ENCODE data around the gene CDK9.
"Not testable (repeated sequence)": the region's sequence is repeated elsewhere in the genome, so short reads cannot be mapped to it uniquely, and the experiment has no call there.

The CDK9 gene

GRCh38 chr9:127773272-127773671 lies 12.6 kb upstream of the CDK9 start:
- Histone ChIP-seq H3K79me2 (ENCODE audit: control insufficient read depth, insufficient read depth, low read length, unreplicated experiment) (no peaks in the 10 kb centered on the region), H3K36me3 (ENCODE audit: insufficient read depth, low read length) (no peaks in the 10 kb centered on the region), H2AFZ (ENCODE audit: low read length, unreplicated experiment) (no peak overlapping the region), H3K27me3 (ENCODE audit: insufficient read depth, low read length) (no peaks in the 10 kb centered on the region), H3K27ac (ENCODE audit: low read depth, low read length) (no peak overlapping the region), H3K4me1 (ENCODE audit: control insufficient read depth, insufficient read depth, low read length, unreplicated experiment) (peaks cover 6% of the 10 kb centered on the region), H3K4me3 (ENCODE audit: low read depth, low read length) (no peak overlapping the region)

GRCh38 chr9:127773981-127774380 lies 11.9 kb upstream of the CDK9 start:
- Histone ChIP-seq H2AFZ (ENCODE audit: low read length, unreplicated experiment) (no peak overlapping the region), H3K79me2 (ENCODE audit: control insufficient read depth, insufficient read depth, low read length, unreplicated experiment) (no peaks in the 10 kb centered on the region), H3K4me1 (ENCODE audit: control insufficient read depth, insufficient read depth, low read length, unreplicated experiment) (peaks cover 6% of the 10 kb centered on the region), H3K36me3 (ENCODE audit: insufficient read depth, low read length) (no peaks in the 10 kb centered on the region), H3K27me3 (ENCODE audit: insufficient read depth, low read length) (no peaks in the 10 kb centered on the region), H3K27ac (ENCODE audit: low read depth, low read length) (no peak overlapping the region), H3K4me3 (ENCODE audit: low read depth, low read length) (no peak overlapping the region)

- no peak overlapping the region for H2AFZ ChIP-seq (ENCODE audit: low read length, unreplicated experiment)
Measured at GRCh38 chr9:127776195-127776923, 9.5 kb upstream of the CDK9 start.

GRCh38 chr9:127776924-127777289 lies 8.9 kb upstream of the CDK9 start:
- Histone ChIP-seq H3K36me3 (ENCODE audit: insufficient read depth, low read length) (no peaks in the 10 kb centered on the region), H3K4me1 (ENCODE audit: control insufficient read depth, insufficient read depth, low read length, unreplicated experiment) (peaks cover 6% of the 10 kb centered on the region), H3K27me3 (ENCODE audit: insufficient read depth, low read length) (no peaks in the 10 kb centered on the region), H3K4me3 (ENCODE audit: low read depth, low read length) (no peak overlapping the region), H3K79me2 (ENCODE audit: control insufficient read depth, insufficient read depth, low read length, unreplicated experiment) (no peaks in the 10 kb centered on the region), H3K27ac (ENCODE audit: low read depth, low read length) (no peak overlapping the region), H2AFZ (ENCODE audit: low read length, unreplicated experiment) (no peak overlapping the region)

More at GRCh38 chr9:127776195-127776923, 9.5 kb upstream of the CDK9 start:
- no peaks in the 10 kb centered on the region for H3K36me3 ChIP-seq (ENCODE audit: insufficient read depth, low read length)
- no peaks in the 10 kb centered on the region for H3K27me3 ChIP-seq (ENCODE audit: insufficient read depth, low read length)
- peaks cover under 1% of the 10 kb centered on the region for H3K4me1 ChIP-seq (ENCODE audit: control insufficient read depth, insufficient read depth, low read length, unreplicated experiment)
- H3K27ac ChIP-seq (ENCODE audit: low read depth, low read length) = no peak overlapping the region
- H3K4me3 ChIP-seq (ENCODE audit: low read depth, low read length) = no peak overlapping the region
- H3K79me2 ChIP-seq (ENCODE audit: control insufficient read depth, insufficient read depth, low read length, unreplicated experiment) = no peaks in the 10 kb centered on the region

- Histone ChIP-seq H3K4me1 (ENCODE audit: control insufficient read depth, insufficient read depth, low read length, unreplicated experiment) (peaks cover 7% of the 10 kb centered on the region), H3K27me3 (ENCODE audit: insufficient read depth, low read length) (no peaks in the 10 kb centered on the region), H3K36me3 (ENCODE audit: insufficient read depth, low read length) (no peaks in the 10 kb centered on the region), H2AFZ (ENCODE audit: low read length, unreplicated experiment) (no peak overlapping the region), H3K4me3 (ENCODE audit: low read depth, low read length) (no peak overlapping the region), H3K27ac (ENCODE audit: low read depth, low read length) (no peak overlapping the region), H3K79me2 (ENCODE audit: control insufficient read depth, insufficient read depth, low read length, unreplicated experiment) (no peaks in the 10 kb centered on the region)
Measured at GRCh38 chr9:127777368-127777980, 8.4 kb upstream of the CDK9 start.

GRCh38 chr9:127778280-127779135 lies 7.3 kb upstream of the CDK9 start, which contains the start of gene SH2D3C:
Gene SH2D3C, minus strand, starts transcription at chr9:127778666. Its CDS starts 39 bp downstream, at chr9:127778627.
- Histone ChIP-seq H3K27me3 (ENCODE audit: insufficient read depth, low read length) (no peaks in the 10 kb centered on the region), H2AFZ (ENCODE audit: low read length, unreplicated experiment) (no peak within 1 kb of the TSS), H3K79me2 (ENCODE audit: control insufficient read depth, insufficient read depth, low read length, unreplicated experiment) (no peaks in the 10 kb centered on the region), H3K4me1 (ENCODE audit: control insufficient read depth, insufficient read depth, low read length, unreplicated experiment) (peaks cover 7% of the 10 kb centered on the region), H3K4me3 (ENCODE audit: low read depth, low read length) (no peak within 1 kb of the TSS), H3K36me3 (ENCODE audit: insufficient read depth, low read length) (no peaks in the 10 kb centered on the region), H3K27ac (ENCODE audit: low read depth, low read length) (no peak within 1 kb of the TSS)

- Histone ChIP-seq H3K4me1 (ENCODE audit: control insufficient read depth, insufficient read depth, low read length, unreplicated experiment) (peaks cover 7% of the 10 kb centered on the region), H3K27me3 (ENCODE audit: insufficient read depth, low read length) (no peaks in the 10 kb centered on the region), H3K79me2 (ENCODE audit: control insufficient read depth, insufficient read depth, low read length, unreplicated experiment) (no peaks in the 10 kb centered on the region), H3K27ac (ENCODE audit: low read depth, low read length) (no peak overlapping the region), H2AFZ (ENCODE audit: low read length, unreplicated experiment) (no peak overlapping the region), H3K4me3 (ENCODE audit: low read depth, low read length) (no peak overlapping the region), H3K36me3 (ENCODE audit: insufficient read depth, low read length) (no peaks in the 10 kb centered on the region)
Measured at GRCh38 chr9:127779136-127779981, 6.5 kb upstream of the CDK9 start.

- H3K79me2 ChIP-seq (ENCODE audit: control insufficient read depth, insufficient read depth, low read length, unreplicated experiment) = no peaks in the 10 kb centered on the region
- H2AFZ ChIP-seq (ENCODE audit: low read length, unreplicated experiment) = no peak overlapping the region
- H3K36me3 ChIP-seq (ENCODE audit: insufficient read depth, low read length) = no peaks in the 10 kb centered on the region
- no peaks in the 10 kb centered on the region for H3K27me3 ChIP-seq (ENCODE audit: insufficient read depth, low read length)
- peaks cover 7% of the 10 kb centered on the region for H3K4me1 ChIP-seq (ENCODE audit: control insufficient read depth, insufficient read depth, low read length, unreplicated experiment)
- no peak overlapping the region for H3K4me3 ChIP-seq (ENCODE audit: low read depth, low read length)
- H3K27ac ChIP-seq (ENCODE audit: low read depth, low read length) = no peak overlapping the region
Measured at GRCh38 chr9:127780126-127780885, 5.5 kb upstream of the CDK9 start.

GRCh38 chr9:127780909-127781308 lies 4.9 kb upstream of the CDK9 start:
- H3K4me1 ChIP-seq (ENCODE audit: control insufficient read depth, insufficient read depth, low read length, unreplicated experiment); H3K27me3 ChIP-seq (ENCODE audit: insufficient read depth, low read length); H3K27ac ChIP-seq (ENCODE audit: low read depth, low read length); H3K4me3 ChIP-seq (ENCODE audit: low read depth, low read length); H3K79me2 ChIP-seq (ENCODE audit: control insufficient read depth, insufficient read depth, low read length, unreplicated experiment); H3K36me3 ChIP-seq (ENCODE audit: insufficient read depth, low read length); H2AFZ ChIP-seq (ENCODE audit: low read length, unreplicated experiment): not testable (repeated sequence)

Measured in ACC112 (cell line).